GM21576 (cell line): ENCODE data around the gene PLXNA4.

Experiments
- ATAC-seq: cut with Tn5 transposase; IDR thresholded peaks from one replicate; pipeline ENCODE4 v1.9.1; 2021; ENCODE audit warnings: mild to moderate bottlenecking, moderate library complexity; ENCODE audit not compliant: unreplicated experiment

PLXNA4 gene

DNA sequence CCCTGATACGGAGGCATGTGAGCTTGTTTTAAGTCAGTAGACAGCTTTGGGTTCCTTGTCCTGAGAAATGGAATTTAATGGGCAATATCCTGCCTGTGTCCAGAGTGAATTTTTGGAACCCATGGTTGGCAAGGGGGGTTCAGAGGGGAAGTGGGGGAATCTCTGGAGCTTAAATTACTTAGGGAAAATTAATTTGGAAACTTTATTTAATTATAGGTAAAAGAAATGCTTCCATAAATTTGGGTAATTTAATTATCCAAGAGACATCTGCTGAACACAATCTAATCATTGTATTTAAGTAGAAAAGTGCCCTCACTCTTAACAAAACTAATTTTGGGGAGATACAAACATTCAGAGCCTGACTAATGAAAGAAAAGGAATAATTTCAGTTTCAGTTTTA, 99.7 kb downstream of the PLXNA4 start:
- no peak for ATAC-seq

- no peak for ATAC-seq
These were observed 100.6 kb downstream of the PLXNA4 start for GRCh38 chr7:132475669-132476116.

- ATAC-seq = no peak
These were observed 101.1 kb downstream of the PLXNA4 start for GRCh38 chr7:132475037-132475668.

GRCh38 chr7:132472463-132473120, 103.7 kb downstream of the PLXNA4 start:
- no peak for ATAC-seq

- no peak for ATAC-seq
These were observed 104.8 kb downstream of the PLXNA4 start for GRCh38 chr7:132471515-132471914.

- no peak for ATAC-seq
These were observed 106.6 kb downstream of the PLXNA4 start for GRCh38 chr7:132469681-132470080.

DNA sequence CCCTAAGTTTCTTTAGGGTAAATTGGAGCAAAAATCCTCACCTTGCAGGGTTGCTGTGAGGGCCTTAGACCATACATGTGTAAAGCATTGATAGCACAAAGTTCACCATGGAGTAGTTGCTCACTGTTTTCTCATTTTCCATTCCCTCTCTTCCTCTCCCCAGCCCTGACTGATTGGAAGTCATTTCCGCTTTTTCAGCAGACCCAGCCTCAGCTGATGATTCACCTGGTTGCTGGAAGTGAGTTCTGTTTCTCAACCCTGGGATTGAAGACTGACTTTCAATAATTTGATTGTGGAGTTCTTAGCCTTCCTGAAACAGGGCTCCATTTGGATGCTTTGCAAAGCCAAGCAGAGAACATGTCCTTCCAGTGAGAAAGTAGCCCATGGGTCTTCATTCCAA, 107.0 kb downstream of the PLXNA4 start:
- ATAC-seq = no peak

- ATAC-seq = no peak
These were observed 109.9 kb downstream of the PLXNA4 start for GRCh38 chr7:132466367-132466766.

- ATAC-seq = no peak
These were observed 110.8 kb downstream of the PLXNA4 start for GRCh38 chr7:132465516-132465915.

DNA sequence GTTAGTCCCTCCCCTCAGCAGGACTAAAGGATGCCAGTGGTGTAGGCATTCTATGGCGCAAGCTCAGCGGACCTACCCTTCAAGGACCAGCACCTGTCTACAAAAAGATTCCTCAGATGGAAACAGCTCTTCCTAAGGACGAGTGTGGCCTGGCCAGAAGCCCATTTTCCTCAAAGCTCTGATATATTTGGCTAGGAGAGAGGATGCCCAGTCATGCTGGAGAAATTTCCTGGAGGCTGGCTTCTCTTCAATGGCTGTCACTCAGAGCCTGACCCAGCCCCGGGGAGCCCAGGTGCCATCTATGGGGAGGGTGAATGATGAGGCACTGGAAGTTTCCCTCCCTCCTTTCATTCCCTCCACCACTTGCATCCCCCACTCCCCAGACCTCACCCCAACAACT, 111.5 kb downstream of the PLXNA4 start:
- no peak for ATAC-seq

DNA sequence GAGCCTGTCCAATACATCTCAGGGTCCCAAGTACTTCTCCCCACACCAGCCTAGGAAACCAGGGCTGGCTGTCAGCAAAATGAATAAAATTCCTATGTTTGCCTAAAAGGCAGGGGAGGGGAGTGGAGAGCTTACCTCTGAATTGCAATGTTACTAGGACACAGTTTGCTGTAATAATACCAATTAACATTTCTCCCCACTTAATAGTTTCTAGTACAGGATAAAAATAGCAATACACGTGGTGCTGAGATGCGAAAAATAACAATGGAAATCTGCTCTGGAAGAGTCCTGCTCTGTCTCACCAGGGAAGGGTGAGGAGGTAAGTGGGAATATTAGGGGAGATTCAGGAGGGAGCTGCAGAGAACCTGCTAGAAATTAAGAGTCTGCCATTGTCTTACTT, 112.3 kb downstream of the PLXNA4 start:
- no peak for ATAC-seq

GRCh38 chr7:132462478-132462877, 113.8 kb downstream of the PLXNA4 start:
- ATAC-seq = no peak

GRCh38 chr7:132461032-132461592, 115.2 kb downstream of the PLXNA4 start:
- ATAC-seq = no peak

- ATAC-seq = no peak
These were observed 117.5 kb downstream of the PLXNA4 start for GRCh38 chr7:132458729-132459128.

- ATAC-seq = no peak
These were observed 118.6 kb downstream of the PLXNA4 start for GRCh38 chr7:132457658-132458057.

DNA sequence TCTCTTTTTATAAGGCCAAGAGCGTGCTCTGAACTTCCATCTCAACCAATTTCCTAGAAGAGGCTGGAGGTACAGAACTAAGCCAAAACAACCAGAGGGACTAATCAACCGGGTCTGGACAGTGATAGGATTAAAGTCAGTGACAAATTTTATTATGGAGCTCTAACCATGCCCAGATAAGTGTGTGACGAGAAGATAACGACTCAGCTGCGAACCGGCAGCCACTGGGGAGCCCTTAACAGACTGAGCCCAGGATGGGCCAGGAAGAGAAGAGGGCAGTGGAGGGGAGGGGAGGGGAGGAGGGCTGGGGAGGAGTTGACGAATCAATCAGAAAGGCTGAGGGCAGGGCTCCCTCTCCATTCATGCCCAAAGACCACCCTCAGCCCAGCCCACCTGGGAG, 119.9 kb downstream of the PLXNA4 start:
- no peak for ATAC-seq

DNA sequence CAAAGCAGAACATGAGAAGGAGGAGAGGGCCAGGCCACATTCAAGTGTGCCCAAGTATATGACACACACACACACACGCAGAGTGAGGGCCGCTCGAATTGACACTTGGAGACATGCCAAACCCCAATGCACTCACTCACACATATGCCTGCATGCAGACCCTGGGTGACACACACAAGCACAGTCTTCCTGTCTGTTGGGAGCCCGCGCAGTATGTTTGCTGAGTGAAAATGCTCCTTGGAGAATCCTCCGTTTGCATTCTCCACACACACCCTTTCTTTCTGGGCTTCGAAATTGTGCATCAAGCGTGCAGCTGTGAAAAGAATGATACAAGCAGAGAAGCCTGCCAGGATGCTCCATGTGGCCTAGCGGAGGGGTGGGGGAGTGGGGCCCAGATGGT, 120.9 kb downstream of the PLXNA4 start:
- ATAC-seq = no peak

DNA sequence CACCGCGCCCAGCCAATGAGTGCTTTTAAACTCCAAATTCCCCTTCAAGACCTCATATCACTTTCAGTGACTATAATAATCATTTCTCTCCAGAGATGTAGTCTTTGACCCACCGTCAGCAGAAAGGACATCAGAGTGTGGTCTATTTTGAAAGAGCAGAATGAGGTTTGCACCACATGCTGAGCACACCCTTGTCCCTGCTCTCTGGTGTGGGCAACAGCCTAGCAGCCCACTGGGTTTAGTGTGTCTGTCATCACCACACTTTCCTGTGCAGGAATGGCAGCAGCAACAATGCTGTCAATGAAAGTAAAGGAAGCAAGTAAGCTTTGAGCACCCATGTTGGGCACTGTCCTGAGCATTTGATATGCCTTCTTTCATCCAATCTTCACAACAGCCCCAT, 122.4 kb downstream of the PLXNA4 start:
- ATAC-seq = no peak

DNA sequence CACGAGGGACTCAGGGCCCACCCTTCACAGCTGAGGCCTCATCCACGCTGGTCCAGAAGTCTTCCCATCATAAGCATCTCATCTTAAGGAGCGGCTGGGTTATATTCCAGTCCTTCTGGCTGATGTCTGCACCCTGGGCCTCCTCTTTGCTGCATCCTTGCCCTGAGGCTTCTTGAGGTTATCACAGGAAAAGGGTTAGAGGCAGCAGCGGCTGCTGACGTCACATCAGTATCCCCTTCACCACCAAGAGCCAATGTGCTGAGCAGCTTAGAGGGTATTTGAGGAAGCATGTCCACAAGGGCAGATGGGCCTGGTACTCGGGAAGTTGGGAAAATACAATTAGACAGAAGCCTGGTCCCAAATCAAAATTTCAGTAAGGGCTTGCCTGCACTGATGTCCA, 125.1 kb downstream of the PLXNA4 start:
- no peak for ATAC-seq

DNA sequence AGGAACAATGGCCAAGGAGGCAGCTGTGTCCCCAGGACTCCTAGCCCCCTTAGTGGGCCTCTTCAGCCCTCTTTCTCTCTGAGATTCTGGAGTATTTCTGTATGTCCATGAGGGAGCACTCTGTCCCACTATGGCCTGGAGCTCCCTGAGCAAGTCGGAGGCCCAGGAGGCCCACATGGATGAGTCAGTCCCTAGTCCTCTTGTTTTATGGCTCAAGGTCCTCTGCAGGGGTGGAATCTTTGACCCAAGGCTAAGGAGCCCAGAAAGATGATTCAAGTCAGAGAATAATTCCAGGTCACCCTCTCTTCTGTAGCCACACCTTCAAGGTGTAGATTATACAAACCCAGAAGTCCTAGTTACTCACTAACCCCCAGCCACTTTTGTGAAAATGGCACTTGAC, 125.6 kb downstream of the PLXNA4 start:
- no peak for ATAC-seq

DNA sequence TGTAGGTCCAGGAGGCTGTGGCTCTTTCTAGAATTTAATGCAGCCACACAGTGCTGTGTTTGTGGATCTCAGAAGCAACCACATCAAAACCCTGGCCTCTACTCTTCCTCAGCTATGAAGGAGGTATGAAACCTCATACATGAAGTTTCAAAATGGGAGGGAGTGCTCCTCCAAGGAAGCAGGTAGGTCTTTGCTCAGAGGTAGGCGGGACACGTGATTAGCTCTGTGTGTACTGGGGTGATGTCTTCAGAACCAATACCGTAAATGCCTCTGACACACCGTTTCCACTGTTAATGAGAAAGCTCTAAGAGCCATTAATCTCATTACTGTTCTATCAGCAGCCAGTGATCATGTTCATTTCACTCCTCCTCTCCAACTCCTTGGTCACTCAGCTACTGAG, 126.1 kb downstream of the PLXNA4 start:
- no peak for ATAC-seq

DNA sequence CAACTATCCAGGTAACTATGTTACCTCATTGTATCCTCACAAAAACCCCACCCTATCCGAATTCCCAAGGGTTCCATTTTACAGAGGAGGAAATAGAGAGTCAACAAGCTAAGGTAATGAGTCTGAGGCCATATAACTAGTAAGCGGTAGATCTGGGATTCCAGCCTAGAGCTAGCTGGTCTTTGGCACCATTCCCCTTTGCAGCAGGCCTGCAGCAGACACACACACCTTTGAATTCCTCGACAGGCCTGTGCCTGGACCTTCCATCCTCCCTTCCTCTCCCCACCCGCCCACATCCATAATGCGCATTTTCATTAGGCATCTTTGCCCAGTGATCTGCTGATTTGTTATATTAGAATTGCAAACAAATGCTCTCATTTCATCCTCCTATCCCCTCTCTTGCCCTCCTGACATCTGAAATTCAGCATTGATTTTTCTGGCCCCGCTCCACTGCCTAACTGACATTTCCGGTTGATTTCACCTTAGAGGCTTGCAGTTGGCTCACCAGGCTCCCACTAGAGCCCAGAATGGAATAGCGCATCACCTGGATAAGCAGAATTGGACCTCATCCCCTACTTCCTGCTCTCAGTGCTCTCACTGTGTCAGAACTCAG, 129.5 kb downstream of the PLXNA4 start:
- ATAC-seq = no peak
